Measurements from ENCODE around the gene SUMO2. TPM values are rescaled to one million over a fixed set of nuclear protein-coding genes. Genes with fewer than 3 reads are reported as not detected.
"Not testable (repeated sequence)": the region's sequence is repeated elsewhere in the genome, so short reads cannot be mapped to it uniquely, and the experiment has no call there.

The SUMO2 gene
- total RNA-seq, 2 donors from 2014 or later: 586 to 714 TPM

- WGBS, 2 experiments (ENCODE audit: insufficient coverage in 1 of 2, insufficient read length in 1 of 2): 95 to 100% methylated on average over 2 to 3 of the region's 3 CpGs
- Histone ChIP-seq H3K27ac (ENCODE audit: low read depth, low read length) (no peak overlapping the region), H3K27me3 (ENCODE audit: control insufficient read depth, insufficient read depth, low read length, poor library complexity, severe bottlenecking) (no peaks in the 10 kb centered on the region), H3K4me3 (ENCODE audit: low read length) (no peak overlapping the region), H3K4me1 (ENCODE audit: control insufficient read depth, insufficient read depth, low read length) (peaks cover 3% of the 10 kb centered on the region), H3K9me3 (ENCODE audit: control insufficient read depth, low read length) (no peaks in the 10 kb centered on the region), H3K9ac (ENCODE audit: extremely low read depth, low read length, poor library complexity, severe bottlenecking) (no peak overlapping the region), H3K36me3 (ENCODE audit: control insufficient read depth, insufficient read depth, low read length) (peaks cover 47% of the 10 kb centered on the region)
- no peak overlapping the region for H3K27ac Mint-ChIP-seq
- no peak overlapping the region for H3K4me3 Mint-ChIP-seq
- H3K27me3 Mint-ChIP-seq (ENCODE audit: insufficient read depth): no peaks in the 10 kb centered on the region
- no peak for TF ChIP-seq CTCF (conservative IDR thresholded peaks at IDR 0.05)
- peaks cover 4% of the 10 kb centered on the region for H3K4me1 Mint-ChIP-seq
- H3K36me3 Mint-ChIP-seq (ENCODE audit: low read depth): peaks cover 30% of the 10 kb centered on the region
- H3K9me3 Mint-ChIP-seq: no peaks in the 10 kb centered on the region
- no peak for DNase-seq
Measured at GRCh38 chr17:75133001-75133400, 49.8 kb downstream of the SUMO2 start.

- H3K9me3 Mint-ChIP-seq; H3K9me3 ChIP-seq (ENCODE audit: control insufficient read depth, low read length); H3K4me1 Mint-ChIP-seq; H3K4me1 ChIP-seq (ENCODE audit: control insufficient read depth, insufficient read depth, low read length); DNase-seq; H3K27me3 ChIP-seq (ENCODE audit: control insufficient read depth, insufficient read depth, low read length, poor library complexity, severe bottlenecking); H3K27me3 Mint-ChIP-seq (ENCODE audit: insufficient read depth): not testable (repeated sequence)
- 87 to 90% methylated on average over 33 to 40 of the region's 40 CpGs for WGBS, 2 experiments (ENCODE audit: insufficient coverage in 1 of 2, insufficient read length in 1 of 2)
- H3K4me3 ChIP-seq (ENCODE audit: low read length): peak overlapping the region; percentile 83
- Mint-ChIP-seq H3K4me3 (peak overlapping the region; percentile 79), H3K36me3 (ENCODE audit: low read depth) (peaks cover 30% of the 10 kb centered on the region), H3K27ac (peak overlapping the region; percentile 88)
- peak overlapping the region; percentile 86 for H3K27ac ChIP-seq (ENCODE audit: low read depth, low read length)
- H3K9ac ChIP-seq (ENCODE audit: extremely low read depth, low read length, poor library complexity, severe bottlenecking): peak overlapping the region; percentile 11
- H3K36me3 ChIP-seq (ENCODE audit: control insufficient read depth, insufficient read depth, low read length): peaks cover 43% of the 10 kb centered on the region
Measured at GRCh38 chr17:75132018-75133000, 50.5 kb downstream of the SUMO2 start.

GRCh38 chr17:75131278-75132017 lies 51.3 kb downstream of the SUMO2 start, which contains the start of gene NT5C:
Gene NT5C (minus strand): TSS chr17:75131742. CDS start chr17:75131707, 35 bp downstream.
- H3K4me1 Mint-ChIP-seq: peaks cover 4% of the 10 kb centered on the region
- peak; percentile 94 for TF ChIP-seq CTCF (conservative IDR thresholded peaks at IDR 0.05)
- H3K27me3 Mint-ChIP-seq (ENCODE audit: insufficient read depth): no peaks in the 10 kb centered on the region
- H3K36me3 Mint-ChIP-seq (ENCODE audit: low read depth): peaks cover 24% of the 10 kb centered on the region
- Histone ChIP-seq H3K36me3 (ENCODE audit: control insufficient read depth, insufficient read depth, low read length) (peaks cover 41% of the 10 kb centered on the region), H3K27me3 (ENCODE audit: control insufficient read depth, insufficient read depth, low read length, poor library complexity, severe bottlenecking) (no peaks in the 10 kb centered on the region), H3K9me3 (ENCODE audit: control insufficient read depth, low read length) (no peaks in the 10 kb centered on the region), H3K27ac (ENCODE audit: low read depth, low read length) (peak within 1 kb of the TSS; percentile 86), H3K4me1 (ENCODE audit: control insufficient read depth, insufficient read depth, low read length) (peaks cover 3% of the 10 kb centered on the region), H3K4me3 (ENCODE audit: low read length) (peak within 1 kb of the TSS; percentile 83), H3K9ac (ENCODE audit: extremely low read depth, low read length, poor library complexity, severe bottlenecking) (peak within 1 kb of the TSS; percentile 73)
- WGBS, 2 experiments (ENCODE audit: insufficient coverage in 1 of 2, insufficient read length in 1 of 2): 3 to 4% methylated on average over 60 to 82 of the region's 82 CpGs
- H3K9me3 Mint-ChIP-seq: no peaks in the 10 kb centered on the region
- DNase-seq: peak; percentile 97
- peak within 1 kb of the TSS; percentile 79 for H3K4me3 Mint-ChIP-seq
- H3K27ac Mint-ChIP-seq: peak within 1 kb of the TSS; percentile 90

All from endodermal cell (in vitro differentiated cells).